ENCODE results near the gene CAB39.

Gene CAB39

DNA sequence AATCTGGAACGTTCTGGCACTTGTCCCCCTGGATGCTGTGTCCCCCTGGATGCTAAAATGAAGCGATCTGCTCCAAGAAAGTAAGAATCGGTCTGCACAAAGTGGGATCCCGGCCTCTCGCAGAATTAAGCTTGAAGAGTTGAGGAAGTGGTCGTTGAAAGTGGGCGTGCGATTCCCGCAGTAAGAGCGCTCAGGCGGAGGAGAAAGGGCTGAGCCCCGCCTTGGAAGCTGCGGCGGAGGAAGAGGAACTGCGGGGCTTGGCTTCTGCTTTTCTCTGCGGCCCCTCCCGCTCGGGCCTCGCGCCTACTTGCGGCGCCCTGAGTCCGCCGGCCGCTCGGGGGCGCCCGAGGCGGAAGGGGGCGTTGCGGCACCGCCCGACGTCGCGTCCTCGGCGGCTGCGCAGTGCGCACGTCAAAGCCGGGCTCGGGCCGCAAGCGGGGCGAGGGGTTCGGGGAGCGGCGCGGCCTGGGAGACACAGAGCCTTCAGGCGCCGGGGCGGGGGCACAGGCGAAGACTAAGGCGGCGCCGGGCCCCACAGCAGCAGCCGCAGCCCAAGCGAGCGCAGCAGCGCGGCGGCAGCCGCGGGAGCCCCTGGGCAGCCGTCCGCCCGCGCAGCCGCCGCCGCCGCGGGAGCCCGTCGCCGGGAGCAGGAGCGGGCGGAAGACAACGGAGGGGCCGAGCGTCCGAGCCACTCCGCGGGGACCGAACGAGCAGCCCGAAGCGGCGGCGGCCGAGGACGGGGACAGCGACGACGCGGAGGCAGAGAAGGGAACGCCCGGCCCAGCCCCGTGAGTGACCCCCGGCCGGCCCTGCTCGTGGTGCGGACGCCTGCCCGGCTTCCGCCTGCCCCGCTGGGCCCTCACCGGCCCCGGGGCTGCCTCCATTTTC lies at the start of gene CAB39:
CAB39 (plus strand) TSS at position 400 of the 888 bp plus-strand sequence. CDS start 47,160 bp downstream, outside the sequence.
- TF ChIP-seq POLR2A (IDR thresholded peaks at IDR 0.05; ENCODE audit: low read length), result peak; percentile 84
- no peak for TF ChIP-seq GATA1 (IDR thresholded peaks at IDR 0.05; ENCODE audit: low read depth, low read length)
- DNase-seq, result peak; percentile 94 to 97

DNA sequence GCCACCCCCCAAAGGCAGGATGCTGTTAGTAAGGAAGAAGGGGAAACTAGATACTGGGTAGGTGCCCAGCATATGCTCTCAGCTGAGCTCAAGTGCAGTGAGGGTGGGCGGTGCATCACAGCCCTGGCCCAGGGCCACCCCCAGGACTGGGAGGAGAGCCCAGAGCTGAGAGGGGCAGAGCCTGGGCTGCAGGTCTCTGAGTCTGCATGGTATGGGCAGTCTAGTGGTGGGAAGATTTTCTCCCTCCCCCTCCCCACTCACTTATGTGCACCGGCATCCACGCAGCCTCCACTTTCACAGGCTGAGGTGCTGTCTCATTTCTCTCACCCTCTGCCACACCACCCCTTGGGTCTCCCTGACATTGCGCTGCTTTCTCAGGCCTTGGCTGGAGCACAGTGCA lies 48.5 kb upstream of the CAB39 start:
- no peak for TF ChIP-seq POLR2A (IDR thresholded peaks at IDR 0.05; ENCODE audit: low read length)
- peak; percentile 50 to 59 for DNase-seq

DNA sequence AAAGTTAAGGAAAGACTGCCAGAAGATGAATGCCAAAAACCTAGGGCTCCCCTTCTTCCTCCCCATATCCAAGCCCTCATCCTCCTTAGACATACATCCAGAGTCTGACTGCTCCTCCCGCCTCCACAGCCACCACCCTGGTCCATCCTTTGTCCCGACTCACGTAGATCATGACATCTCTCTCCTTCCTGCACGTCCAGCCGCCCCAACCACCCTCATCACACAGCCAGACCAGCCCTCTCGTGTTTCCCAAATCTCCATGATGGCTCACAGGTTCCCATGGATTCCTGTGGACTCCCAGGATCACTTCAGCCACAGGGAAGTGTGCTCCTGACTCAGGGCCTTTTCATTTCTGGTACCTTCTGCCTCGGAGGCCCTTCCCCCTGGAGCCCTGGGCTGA lies 47.8 kb upstream of the CAB39 start:
- no peak for TF ChIP-seq POLR2A (IDR thresholded peaks at IDR 0.05; ENCODE audit: low read length)
- no peak for TF ChIP-seq GATA1 (IDR thresholded peaks at IDR 0.05; ENCODE audit: low read depth, low read length)

DNA sequence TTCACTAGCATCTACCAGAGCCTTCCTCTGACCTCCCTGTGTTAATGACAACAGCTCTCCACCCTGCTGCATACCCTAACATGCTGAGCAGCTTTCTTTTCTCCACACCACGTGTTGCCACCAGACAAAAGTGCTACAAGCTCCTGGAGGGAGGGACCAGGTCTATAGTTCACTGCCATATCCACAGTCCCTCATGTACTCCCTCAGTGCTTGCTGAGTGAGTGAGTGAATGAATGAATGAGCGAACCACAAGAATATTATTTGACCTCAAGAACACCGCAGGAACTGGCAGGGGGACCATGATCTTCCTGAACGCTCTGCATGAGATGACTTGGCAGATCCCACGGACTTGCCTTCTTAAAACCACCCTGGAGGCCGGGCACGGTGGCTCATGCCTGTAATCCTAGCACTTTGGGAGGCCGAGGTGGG lies 47.4 kb upstream of the CAB39 start:
- DNase-seq, result peak; percentile 20 to 37
- TF ChIP-seq GATA1 (IDR thresholded peaks at IDR 0.05; ENCODE audit: low read depth, low read length) (no peak), POLR2A (IDR thresholded peaks at IDR 0.05; ENCODE audit: low read length) (no peak)

More for the DNA sequence above, 47.8 kb upstream of the CAB39 start:
- DNase-seq, result no peak

DNA sequence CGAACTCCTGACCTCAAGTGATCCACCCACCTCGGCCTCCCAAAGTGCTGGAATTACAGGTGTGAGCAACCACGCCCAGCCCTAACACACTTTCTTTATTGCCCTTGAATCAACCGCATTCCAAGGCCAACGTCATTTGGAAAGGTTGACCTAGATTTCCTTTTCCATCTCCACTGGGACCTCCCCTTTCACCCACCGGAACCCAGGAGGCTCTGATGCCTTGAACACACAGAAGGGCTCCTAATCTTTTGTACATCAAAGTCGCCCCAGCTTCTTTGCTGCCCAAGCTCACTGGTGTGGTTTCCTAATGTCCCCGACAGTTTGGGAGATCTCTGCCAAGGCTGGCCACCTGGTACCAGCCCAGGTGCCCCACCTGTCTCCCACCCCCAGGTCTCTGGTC lies 46.2 kb upstream of the CAB39 start:
- no peak for DNase-seq
- no peak for TF ChIP-seq POLR2A (IDR thresholded peaks at IDR 0.05; ENCODE audit: low read length)
- TF ChIP-seq GATA1 (IDR thresholded peaks at IDR 0.05; ENCODE audit: low read depth, low read length), result no peak

DNA sequence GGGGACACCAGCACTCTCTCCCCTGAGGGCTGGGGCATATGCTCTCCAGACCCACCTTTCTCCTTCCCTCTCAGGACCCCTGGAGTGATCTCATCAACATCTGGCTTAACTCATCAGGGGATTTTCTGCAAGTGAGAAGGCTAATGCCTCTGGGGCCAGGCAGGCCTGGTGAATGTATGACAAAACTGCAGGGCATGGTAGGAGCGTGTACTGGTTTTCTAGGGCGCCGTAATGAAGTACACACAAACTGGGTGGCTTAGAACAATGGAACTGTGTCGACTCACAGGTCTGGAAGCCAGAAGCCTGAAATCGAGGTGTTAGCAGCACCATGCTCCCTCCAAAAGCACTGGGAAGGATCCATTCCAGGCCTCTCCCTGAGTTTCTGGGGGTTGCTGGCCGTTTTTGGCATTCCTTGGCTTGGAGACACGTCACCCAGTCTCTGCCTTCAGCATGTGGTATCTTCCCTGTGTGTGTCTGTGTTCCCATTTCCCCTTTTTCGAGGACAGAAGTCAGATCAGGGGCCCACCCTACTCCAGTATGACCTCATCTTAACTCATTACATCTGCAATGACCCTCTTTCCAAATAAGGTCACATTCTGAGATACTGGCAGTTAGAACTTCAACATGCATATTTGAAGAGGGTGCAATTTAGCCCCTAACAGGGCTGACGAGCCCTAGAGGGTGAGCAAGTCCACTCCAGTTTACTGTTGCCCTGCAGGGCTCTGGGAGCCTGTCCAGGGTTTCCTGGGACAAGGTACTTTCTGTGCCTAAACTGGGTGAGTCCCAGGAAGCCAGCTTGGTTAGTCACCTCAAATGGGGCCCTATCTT lies 45.5 kb upstream of the CAB39 start:
- DNase-seq, result peak; percentile 67 to 77
- no peak for TF ChIP-seq POLR2A (IDR thresholded peaks at IDR 0.05; ENCODE audit: low read length)
- no peak for TF ChIP-seq GATA1 (IDR thresholded peaks at IDR 0.05; ENCODE audit: low read depth, low read length)

DNA sequence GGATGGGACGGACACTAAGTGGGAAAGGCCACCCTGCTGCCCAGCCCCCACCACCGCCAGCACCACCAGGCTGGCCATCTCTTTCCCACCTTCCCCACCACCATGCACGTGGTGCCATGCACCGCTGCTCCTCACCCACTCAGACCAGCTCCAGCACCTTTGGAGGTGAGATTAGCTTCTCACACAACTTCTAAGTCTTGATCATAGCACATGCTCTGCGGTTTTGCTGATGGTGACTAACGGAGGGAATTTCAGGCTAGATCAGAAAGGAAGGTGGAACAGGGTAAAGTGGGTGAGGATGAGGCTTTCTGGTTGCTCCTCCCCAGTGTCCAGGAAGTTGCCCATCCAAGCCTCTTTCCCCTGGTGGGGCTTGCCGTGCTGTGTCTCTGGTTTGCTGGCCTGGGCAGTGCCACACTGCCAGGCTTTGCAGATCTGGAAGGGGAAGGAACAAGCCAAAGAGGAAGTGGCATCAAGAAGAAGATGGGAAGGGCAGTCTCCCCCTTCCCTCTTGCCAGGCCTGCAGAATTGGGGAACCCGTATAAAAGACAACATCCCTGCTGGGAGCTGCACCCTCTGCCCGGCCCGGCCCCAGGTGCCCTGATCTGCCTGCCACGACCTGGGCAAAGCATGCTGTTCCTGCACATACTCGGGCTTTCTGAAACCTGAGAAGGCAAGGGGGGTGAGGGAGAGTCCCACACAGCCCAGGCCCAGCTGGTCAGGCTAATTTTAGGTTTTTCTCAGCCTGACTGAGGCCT lies 44.3 kb upstream of the CAB39 start:
- DNase-seq, result no peak
- no peak for TF ChIP-seq GATA1 (IDR thresholded peaks at IDR 0.05; ENCODE audit: low read depth, low read length)
- no peak for TF ChIP-seq POLR2A (IDR thresholded peaks at IDR 0.05; ENCODE audit: low read length)

DNA sequence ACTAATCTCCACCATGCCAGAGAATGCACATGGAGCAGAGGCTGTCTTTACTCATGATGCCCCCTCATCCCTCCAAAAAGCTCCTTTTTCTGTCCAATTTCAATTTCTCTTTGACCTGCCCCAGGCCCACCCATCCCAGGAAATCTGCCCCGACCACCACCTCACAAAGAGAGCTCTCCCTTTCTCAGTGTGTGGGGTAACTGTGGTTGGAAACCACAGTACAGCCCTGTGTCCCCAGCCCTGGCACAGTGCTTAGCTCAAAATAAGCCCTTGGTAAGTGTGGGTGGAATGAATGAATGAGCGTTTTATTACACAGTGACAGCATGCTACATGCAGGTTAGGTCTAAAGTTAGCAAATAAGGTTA lies 43.7 kb upstream of the CAB39 start:
- TF ChIP-seq POLR2A (IDR thresholded peaks at IDR 0.05; ENCODE audit: low read length) (no peak), GATA1 (IDR thresholded peaks at IDR 0.05; ENCODE audit: low read depth, low read length) (no peak)
- no peak for DNase-seq

DNA sequence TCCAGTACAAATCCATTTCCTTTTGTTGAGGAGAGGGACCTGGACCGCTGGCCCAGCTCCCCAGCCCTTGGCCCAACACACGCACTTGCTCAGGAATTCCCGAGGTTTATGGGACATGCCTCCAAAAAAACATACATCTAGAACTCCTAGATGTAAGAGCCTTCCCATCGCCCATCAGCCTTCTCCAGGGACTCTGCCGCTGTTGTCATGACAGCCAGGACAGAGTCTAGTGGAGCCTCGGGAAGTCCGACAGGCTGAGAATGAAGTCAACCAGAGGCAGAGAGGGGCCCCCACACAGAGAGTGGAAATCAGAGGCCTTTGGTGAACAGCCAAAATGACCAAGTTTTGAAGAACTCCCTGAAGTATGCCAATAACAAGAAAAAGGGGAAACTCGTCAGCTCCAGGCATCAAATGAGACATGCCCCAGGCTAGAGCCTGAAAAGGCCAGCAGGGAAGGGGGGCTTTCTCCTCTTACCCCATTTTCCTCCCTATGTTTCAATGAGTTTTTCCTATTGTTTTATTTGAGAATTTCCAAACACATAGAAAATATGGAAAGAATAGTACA lies 43.2 kb upstream of the CAB39 start:
- TF ChIP-seq POLR2A (IDR thresholded peaks at IDR 0.05; ENCODE audit: low read length), result no peak
- TF ChIP-seq GATA1 (IDR thresholded peaks at IDR 0.05; ENCODE audit: low read depth, low read length), result no peak
- no peak for DNase-seq

DNA sequence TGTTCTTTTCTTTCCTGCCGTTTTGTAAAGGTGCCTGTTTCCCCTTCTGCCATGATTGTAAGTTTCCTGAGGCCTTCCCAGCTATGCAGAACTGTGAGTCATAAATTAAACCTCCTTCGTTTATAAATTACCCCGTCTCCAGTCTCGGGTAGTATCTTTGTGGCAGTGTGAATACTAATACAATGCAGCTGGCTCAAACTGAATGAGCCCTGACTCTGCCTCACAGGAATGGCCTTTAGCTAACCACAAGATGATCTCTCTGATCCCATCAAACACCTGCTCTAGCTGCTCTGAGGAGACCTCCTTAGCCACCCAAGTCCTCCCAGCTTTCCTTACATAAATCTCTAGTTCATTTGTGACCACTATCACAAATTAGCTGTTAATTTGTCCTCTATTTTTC lies 41.5 kb upstream of the CAB39 start:
- DNase-seq, result no peak
- TF ChIP-seq POLR2A (IDR thresholded peaks at IDR 0.05; ENCODE audit: low read length) (no peak), GATA1 (IDR thresholded peaks at IDR 0.05; ENCODE audit: low read depth, low read length) (no peak)

DNA sequence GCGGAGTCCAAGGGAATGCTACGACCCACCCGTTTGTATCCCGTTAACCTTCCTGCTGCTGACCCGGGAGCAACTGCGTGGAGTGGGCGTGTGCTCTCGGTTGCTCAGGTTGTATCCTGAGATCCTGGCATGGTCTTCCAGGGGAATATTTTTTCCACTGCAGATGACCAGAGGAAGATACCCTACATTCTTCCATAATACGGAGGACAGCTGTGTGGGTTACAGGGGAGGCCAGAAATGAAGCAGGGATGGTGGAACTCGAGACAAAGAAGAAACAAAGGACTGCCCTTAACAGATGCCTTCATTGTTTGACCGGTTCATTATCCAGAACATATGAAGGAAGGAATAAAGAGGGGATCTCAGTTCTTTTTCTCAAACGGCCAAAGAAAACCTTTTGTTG lies 39.8 kb upstream of the CAB39 start:
- DNase-seq, result no peak
- no peak for TF ChIP-seq POLR2A (IDR thresholded peaks at IDR 0.05; ENCODE audit: low read length)
- no peak for TF ChIP-seq GATA1 (IDR thresholded peaks at IDR 0.05; ENCODE audit: low read depth, low read length)

DNA sequence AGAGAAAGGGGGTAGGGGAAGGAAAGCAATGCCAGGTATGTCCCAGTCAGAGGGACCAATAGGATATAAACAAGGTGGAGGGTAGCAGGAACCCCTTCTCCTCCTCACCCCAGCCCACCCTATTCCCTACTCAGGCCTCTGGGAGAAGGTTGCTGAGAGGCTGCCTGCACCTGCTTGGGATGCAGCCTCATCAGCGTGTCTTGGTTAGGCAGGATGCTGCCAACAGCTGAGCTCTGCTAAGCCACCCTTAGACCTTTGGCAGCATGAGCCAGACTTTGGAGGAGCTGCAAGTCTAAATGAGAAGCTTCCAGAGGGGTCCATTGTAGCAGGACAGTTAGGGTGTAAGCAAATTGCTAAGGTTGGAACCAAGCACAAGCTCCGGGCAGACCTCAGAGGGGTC lies 38.2 kb upstream of the CAB39 start:
- DNase-seq, result no peak

DNA sequence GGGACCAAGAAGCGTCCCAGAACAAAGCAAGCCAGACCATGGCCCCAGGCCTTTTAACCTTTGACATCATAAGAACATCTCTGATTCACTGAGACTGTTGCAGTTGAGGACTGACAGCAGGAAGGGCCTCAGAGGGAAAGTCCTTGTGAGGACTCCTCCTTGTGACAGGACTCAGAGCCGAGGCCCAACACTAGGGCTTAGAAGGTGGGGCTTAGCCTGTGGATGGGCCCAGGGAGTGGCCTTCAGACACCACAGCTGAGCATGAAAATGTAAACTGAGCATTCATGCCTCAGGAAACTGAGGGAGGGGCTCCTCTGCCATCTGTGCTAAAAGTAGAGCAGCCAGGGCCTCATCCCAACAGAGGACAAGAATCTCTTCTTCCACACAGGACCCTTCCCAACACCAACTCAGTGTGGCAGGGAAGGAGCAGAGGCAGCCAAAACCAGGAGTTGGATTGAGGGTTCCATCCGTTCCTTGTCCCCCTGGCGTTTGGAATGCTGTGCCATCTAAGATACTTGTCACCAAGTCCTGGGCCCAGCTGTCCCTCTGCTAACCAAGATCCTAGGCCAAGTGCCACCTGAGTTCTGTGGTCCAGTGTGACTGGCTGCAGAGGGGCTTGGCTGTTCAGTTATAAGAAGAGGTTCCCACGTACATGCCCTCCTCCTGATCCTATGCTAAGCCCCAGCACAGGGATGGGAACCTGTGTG lies 37.5 kb upstream of the CAB39 start:
- DNase-seq, result no peak
- no peak for TF ChIP-seq POLR2A (IDR thresholded peaks at IDR 0.05; ENCODE audit: low read length)
- no peak for TF ChIP-seq GATA1 (IDR thresholded peaks at IDR 0.05; ENCODE audit: low read depth, low read length)

More for the DNA sequence above, 38.2 kb upstream of the CAB39 start:
- TF ChIP-seq POLR2A (IDR thresholded peaks at IDR 0.05; ENCODE audit: low read length), result no peak
- TF ChIP-seq GATA1 (IDR thresholded peaks at IDR 0.05; ENCODE audit: low read depth, low read length), result no peak
